ENCODE data around the gene EMP2.

DNA sequence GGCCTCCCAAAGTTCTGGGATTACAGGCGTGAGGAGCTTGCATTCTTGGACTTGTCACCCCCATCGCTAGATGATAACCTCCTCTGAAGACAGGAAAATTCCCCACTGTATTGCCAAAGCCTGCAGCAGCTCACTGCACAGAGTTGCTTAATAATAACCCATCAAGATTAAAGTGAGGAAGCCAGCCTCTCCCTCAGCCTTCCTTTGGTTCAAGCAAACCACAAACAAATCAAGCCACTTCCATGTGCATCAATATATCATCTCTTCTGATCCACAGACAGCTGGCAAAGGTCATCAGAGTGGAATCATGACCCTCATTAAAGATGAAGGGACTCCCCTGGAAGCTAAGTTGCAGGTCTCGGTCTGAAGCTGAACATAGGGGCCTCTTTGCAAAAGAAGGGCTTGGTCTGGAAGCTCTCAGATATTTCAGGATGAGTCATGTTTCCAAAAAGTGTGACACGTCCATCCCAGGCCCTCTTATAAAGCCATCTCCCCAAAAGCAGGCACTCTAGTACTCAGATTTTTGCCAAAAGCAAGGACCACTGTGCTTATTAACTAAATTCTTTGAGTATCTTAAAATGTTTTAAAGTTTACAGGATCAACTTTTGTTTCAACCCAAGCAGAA, 4.8 kb downstream of the EMP2 start:
- no peak for TF ChIP-seq POLR2A (IDR thresholded peaks at IDR 0.05)
- TF ChIP-seq, protein P1, sequence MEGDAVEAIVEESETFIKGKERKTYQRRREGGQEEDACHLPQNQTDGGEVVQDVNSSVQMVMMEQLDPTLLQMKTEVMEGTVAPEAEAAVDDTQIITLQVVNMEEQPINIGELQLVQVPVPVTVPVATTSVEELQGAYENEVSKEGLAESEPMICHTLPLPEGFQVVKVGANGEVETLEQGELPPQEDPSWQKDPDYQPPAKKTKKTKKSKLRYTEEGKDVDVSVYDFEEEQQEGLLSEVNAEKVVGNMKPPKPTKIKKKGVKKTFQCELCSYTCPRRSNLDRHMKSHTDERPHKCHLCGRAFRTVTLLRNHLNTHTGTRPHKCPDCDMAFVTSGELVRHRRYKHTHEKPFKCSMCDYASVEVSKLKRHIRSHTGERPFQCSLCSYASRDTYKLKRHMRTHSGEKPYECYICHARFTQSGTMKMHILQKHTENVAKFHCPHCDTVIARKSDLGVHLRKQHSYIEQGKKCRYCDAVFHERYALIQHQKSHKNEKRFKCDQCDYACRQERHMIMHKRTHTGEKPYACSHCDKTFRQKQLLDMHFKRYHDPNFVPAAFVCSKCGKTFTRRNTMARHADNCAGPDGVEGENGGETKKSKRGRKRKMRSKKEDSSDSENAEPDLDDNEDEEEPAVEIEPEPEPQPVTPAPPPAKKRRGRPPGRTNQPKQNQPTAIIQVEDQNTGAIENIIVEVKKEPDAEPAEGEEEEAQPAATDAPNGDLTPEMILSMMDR (IDR thresholded peaks at IDR 0.05): no peak
